Neural progenitor cell (in vitro differentiated cells): ENCODE results near the gene PSORS1C2.

ENCODE experiments used
- CTCF ChIP-seq: fragments of 200-600 bp; sonication (generic); IDR thresholded peaks from 2 replicates; pipeline ENCODE4 v1.5.1; 2017; ENCODE audit warnings: antibody characterized with exemption, mild to moderate bottlenecking
- EZH2 ChIP-seq: fragments of 200-600 bp; sonication (generic); IDR thresholded peaks from 2 replicates; pipeline ENCODE4 v1.6.1; 2017; ENCODE audit warnings: antibody characterized with exemption, mild to moderate bottlenecking, moderate library complexity
- EZH2phosphoT487 ChIP-seq: fragments of 200-600 bp; sonication (generic); IDR thresholded peaks from 2 replicates; pipeline ENCODE4 v1.6.1; 2017; ENCODE audit warnings: antibody characterized with exemption

GRCh38 chr6:31114541-31114878, 24.4 kb downstream of the PSORS1C2 start, which contains the start of gene PSORS1C1:
- no peak for TF ChIP-seq EZH2
- TF ChIP-seq CTCF: no peak
- no peak for TF ChIP-seq EZH2phosphoT487
